ENCODE data around the gene SRSF9. TPM values are rescaled to one million over a fixed set of nuclear protein-coding genes. Genes with fewer than 3 reads are reported as not detected.
A peak's percentile ranks its signal among the peaks of the same experiment; 100 is the strongest.

Gene SRSF9
- total RNA-seq, 1 experiment from 2014 or later, result 302 TPM

DNA sequence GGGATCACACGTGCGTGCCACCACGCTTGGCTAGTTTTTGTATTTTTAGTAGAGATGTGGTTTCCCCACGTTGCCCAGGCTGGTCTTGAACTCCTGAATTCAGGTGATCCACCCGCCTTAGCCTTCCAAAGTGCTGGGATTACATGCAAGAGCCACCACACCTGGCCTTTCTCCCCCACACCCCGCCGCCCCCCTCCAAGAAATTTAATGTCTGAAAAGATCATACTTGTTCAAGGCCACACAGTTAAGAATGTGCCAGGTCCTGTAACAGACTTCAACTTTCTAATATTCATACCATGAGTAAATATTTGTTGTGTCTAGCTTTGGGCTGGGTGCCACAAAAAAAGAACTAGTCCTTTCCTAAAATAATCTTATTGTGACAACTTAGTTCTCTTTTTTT lies 14.2 kb downstream of the SRSF9 start:
- no peak overlapping the region for H4K8ac ChIP-seq (replicated peaks; ENCODE audit: insufficient read length, low read depth, low read length)
- H3K4me1 ChIP-seq (ENCODE audit: insufficient read depth, low read length), result no peaks in the 10 kb centered on the region
- no peak overlapping the region for H3T11ph ChIP-seq (ENCODE audit: low read length)
- H3K14ac ChIP-seq (ENCODE audit: insufficient read depth, low read length), result no peak overlapping the region
- peaks cover 36 to 81% (median 52%) of the 10 kb centered on the region in 3 experiments; a peak in 6 of 7 replicates for H3K36me3 Mint-ChIP-seq (ENCODE audit: insufficient read depth in 1 of 3, low read depth in 3 of 3)
- no peaks in the 10 kb centered on the region for H3K9me3 Mint-ChIP-seq
- no peak overlapping the region for H3K4me3 Mint-ChIP-seq
- H3K4me2 ChIP-seq (ENCODE audit: insufficient read depth, insufficient read length, low read length), result no peak overlapping the region
- H4K20me1 ChIP-seq (ENCODE audit: control insufficient read depth, insufficient read depth, insufficient read length), result no peaks in the 10 kb centered on the region
- TF ChIP-seq, protein P1, sequence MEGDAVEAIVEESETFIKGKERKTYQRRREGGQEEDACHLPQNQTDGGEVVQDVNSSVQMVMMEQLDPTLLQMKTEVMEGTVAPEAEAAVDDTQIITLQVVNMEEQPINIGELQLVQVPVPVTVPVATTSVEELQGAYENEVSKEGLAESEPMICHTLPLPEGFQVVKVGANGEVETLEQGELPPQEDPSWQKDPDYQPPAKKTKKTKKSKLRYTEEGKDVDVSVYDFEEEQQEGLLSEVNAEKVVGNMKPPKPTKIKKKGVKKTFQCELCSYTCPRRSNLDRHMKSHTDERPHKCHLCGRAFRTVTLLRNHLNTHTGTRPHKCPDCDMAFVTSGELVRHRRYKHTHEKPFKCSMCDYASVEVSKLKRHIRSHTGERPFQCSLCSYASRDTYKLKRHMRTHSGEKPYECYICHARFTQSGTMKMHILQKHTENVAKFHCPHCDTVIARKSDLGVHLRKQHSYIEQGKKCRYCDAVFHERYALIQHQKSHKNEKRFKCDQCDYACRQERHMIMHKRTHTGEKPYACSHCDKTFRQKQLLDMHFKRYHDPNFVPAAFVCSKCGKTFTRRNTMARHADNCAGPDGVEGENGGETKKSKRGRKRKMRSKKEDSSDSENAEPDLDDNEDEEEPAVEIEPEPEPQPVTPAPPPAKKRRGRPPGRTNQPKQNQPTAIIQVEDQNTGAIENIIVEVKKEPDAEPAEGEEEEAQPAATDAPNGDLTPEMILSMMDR (conservative IDR thresholded peaks at IDR 0.05), result no peak
- H3K27ac Mint-ChIP-seq, result peak overlapping the region in 1 of 3 experiments; percentile 62; a peak in 1 of 7 replicates
- no peak overlapping the region for H2BK15ac ChIP-seq (ENCODE audit: low read depth, low read length)
- H3K4ac ChIP-seq (ENCODE audit: low read depth, low read length), result no peak overlapping the region
- H3K23me2 ChIP-seq (ENCODE audit: insufficient read length, low read depth, low read length, poor library complexity, severe bottlenecking), result no peaks in the 10 kb centered on the region
- no peak overlapping the region for H3K56ac ChIP-seq (ENCODE audit: insufficient read length, low read depth, low read length)
- no CpG with 5 or more reads among the region's 7 CpGs for WGBS (ENCODE audit: extremely low coverage, insufficient read length, low lambda C conversion rate)
- no peak overlapping the region for H2AK5ac ChIP-seq (ENCODE audit: insufficient read length, low read length)
- no peaks in the 10 kb centered on the region for H3K9me3 ChIP-seq (ENCODE audit: control insufficient read depth, low read depth, low read length)
- H3K18ac ChIP-seq (ENCODE audit: insufficient read length, low read depth, low read length), result no peak overlapping the region
- no peaks in the 10 kb centered on the region for H3K27me3 Mint-ChIP-seq (ENCODE audit: low read depth)
- H3K79me2 ChIP-seq (ENCODE audit: insufficient read depth, low read length), result no peaks in the 10 kb centered on the region
- no peak overlapping the region for H2BK120ac ChIP-seq (ENCODE audit: low read depth, low read length, poor library complexity, severe bottlenecking)
- H3K9ac ChIP-seq (ENCODE audit: extremely low read depth, insufficient read length, low read length), result no peak overlapping the region
- no peak overlapping the region for H2BK5ac ChIP-seq (ENCODE audit: insufficient read length, low read length)
- H2BK20ac ChIP-seq (ENCODE audit: low read depth, low read length, poor library complexity, severe bottlenecking), result no peak overlapping the region
- no peaks in the 10 kb centered on the region for H3K27me3 ChIP-seq (ENCODE audit: insufficient read depth, low read length)
- no peak overlapping the region for H3K27ac ChIP-seq (ENCODE audit: insufficient read length, low read depth, low read length)
- H2AFZ ChIP-seq (ENCODE audit: low read length), result no peak overlapping the region
- no peak overlapping the region for H3K23ac ChIP-seq (ENCODE audit: insufficient read length, low read depth, low read length)
- no peak overlapping the region for H4K5ac ChIP-seq (ENCODE audit: insufficient read length, low read depth, low read length)
- H2BK12ac ChIP-seq (ENCODE audit: insufficient read length, low read depth, low read length), result no peak overlapping the region
- no peaks in the 10 kb centered on the region for H3K4me1 Mint-ChIP-seq
- H4K91ac ChIP-seq (ENCODE audit: insufficient read length, low read depth, low read length), result no peak overlapping the region
- no peaks in the 10 kb centered on the region for H3K79me1 ChIP-seq (ENCODE audit: insufficient read depth, low read depth, low read length, poor library complexity, severe bottlenecking)
- no peak for DNase-seq

All from H9 (cell line).